ENCODE results near the gene APOH. TPM values are rescaled to one million over a fixed set of nuclear protein-coding genes. Genes with fewer than 3 reads are reported as not detected.

Gene APOH
- total RNA-seq, 1 experiment from 2014 or later = not detected

DNA sequence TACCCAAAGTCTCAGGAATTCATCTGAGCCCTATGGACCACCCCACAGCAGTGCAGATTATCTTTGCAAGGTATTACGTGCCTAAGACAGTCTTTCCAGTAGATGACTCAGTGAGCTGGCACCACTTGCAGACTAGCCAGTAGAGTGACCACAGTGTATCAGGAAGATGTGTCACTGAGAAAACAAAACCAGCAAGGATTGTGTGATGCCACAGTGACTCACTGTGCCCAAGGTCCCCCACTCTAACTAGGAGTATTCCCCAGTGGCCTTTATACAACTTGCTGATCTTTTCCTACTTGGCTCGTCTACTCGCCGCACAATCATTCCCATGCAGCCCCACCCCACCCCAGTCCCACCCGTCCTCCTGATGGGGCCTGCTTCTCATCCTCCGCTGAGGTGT, 46.4 kb upstream of the APOH start:
- TF ChIP-seq, protein P1, sequence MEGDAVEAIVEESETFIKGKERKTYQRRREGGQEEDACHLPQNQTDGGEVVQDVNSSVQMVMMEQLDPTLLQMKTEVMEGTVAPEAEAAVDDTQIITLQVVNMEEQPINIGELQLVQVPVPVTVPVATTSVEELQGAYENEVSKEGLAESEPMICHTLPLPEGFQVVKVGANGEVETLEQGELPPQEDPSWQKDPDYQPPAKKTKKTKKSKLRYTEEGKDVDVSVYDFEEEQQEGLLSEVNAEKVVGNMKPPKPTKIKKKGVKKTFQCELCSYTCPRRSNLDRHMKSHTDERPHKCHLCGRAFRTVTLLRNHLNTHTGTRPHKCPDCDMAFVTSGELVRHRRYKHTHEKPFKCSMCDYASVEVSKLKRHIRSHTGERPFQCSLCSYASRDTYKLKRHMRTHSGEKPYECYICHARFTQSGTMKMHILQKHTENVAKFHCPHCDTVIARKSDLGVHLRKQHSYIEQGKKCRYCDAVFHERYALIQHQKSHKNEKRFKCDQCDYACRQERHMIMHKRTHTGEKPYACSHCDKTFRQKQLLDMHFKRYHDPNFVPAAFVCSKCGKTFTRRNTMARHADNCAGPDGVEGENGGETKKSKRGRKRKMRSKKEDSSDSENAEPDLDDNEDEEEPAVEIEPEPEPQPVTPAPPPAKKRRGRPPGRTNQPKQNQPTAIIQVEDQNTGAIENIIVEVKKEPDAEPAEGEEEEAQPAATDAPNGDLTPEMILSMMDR (IDR thresholded peaks at IDR 0.05; ENCODE audit: unreplicated experiment) = no peak
- intact Hi-C loops (cut with micrococcal nuclease) = loop anchor here (10.0 kb wide), 1 partner anchor 189 kb away; no protein-coding TSS in a partner anchor
- ChIA-PET POLR2A (interaction anchor here (0.6 to 1.1 kb wide), 3 partner anchors 146 to 1251 kb away, joined by 3 read pairs; no protein-coding TSS in a partner anchor), CTCF (interaction anchor here (0.5 to 0.8 kb wide), 6 partner anchors 28 to 350 kb away, joined by 3 to 4 read pairs (median 3); no protein-coding TSS in a partner anchor)
- Mint-ChIP-seq H3K27me3 (ENCODE audit: insufficient read depth, unreplicated experiment) (no peaks in the 10 kb centered on the region), H3K9me3 (ENCODE audit: unreplicated experiment) (no peaks in the 10 kb centered on the region), H3K4me1 (ENCODE audit: insufficient read depth, unreplicated experiment) (peaks cover 28% of the 10 kb centered on the region), H3K36me3 (ENCODE audit: insufficient read depth, unreplicated experiment) (peaks cover 6% of the 10 kb centered on the region), H3K27ac (ENCODE audit: low read depth, unreplicated experiment) (no peak overlapping the region), H3K4me3 (ENCODE audit: unreplicated experiment) (no peak overlapping the region)
- BruUV-seq (replicated peaks) = no TSS peak
- DNase-seq (ENCODE audit: unreplicated experiment) = peak; percentile 96

DNA sequence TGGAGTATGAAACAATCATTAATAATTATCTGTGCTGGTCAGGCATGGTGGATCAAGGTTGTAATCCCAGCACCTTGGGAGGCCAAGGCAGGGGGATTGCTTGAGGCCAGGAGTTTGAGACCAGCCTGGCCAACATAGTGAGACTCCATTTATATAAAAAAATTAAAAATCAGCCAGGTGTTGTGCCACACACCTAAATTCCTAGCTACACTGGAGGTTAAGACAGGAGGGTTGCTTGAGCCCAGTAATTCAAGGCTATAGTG, 44.3 kb upstream of the APOH start:
- H3K27ac Mint-ChIP-seq (ENCODE audit: low read depth, unreplicated experiment) = no peak overlapping the region

DNA sequence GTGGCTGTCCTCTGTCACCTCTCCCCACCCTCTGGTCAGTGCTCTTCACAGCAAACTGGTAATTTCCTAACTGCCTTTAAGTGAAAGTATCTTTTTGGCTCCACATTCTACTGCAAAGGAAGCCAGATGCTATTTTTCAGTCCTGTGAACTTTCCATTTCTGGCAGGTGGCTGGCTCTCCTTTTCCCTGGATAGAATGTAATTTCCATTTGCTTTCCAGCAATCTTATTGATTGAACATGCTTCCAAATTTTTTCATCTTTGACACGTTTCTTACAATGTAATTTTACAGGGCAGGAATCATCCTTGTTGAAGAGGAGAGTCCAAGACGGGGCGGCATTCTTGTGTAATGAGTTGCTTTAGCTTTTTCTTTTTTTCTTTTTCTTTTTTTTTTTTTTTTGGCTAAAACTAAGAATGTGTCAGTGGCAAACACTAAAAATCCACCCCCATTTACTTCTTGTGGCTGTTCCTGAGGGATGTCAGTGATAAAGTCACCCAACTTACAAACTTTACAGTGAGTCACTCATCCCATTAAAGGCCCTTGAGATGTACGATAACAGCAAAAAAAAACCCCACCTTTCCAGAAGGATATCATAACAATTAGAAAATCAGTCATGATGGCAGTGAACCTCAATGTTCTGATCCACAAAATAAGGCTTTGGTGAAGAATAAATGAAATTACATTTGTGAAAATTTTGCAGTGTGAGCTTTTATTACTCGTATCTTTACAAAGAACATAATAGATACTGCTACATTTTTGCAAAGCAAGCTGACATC, 43.8 kb upstream of the APOH start:
- peak; percentile 44 for DNase-seq (ENCODE audit: unreplicated experiment)
- no TSS peak for BruUV-seq (replicated peaks)
- intact Hi-C loops (cut with micrococcal nuclease) = loop anchor here (10.0 kb wide), 1 partner anchor 192 kb away; no protein-coding TSS in a partner anchor
- CTCF ChIA-PET = interaction anchor here (0.6 to 1.4 kb wide), 4 partner anchors 18 to 401 kb away, joined by 3 to 7 read pairs (median 4); no protein-coding TSS in a partner anchor
- Mint-ChIP-seq H3K27ac (ENCODE audit: low read depth, unreplicated experiment) (no peak overlapping the region), H3K27me3 (ENCODE audit: insufficient read depth, unreplicated experiment) (no peaks in the 10 kb centered on the region), H3K36me3 (ENCODE audit: insufficient read depth, unreplicated experiment) (peaks cover 9% of the 10 kb centered on the region), H3K9me3 (ENCODE audit: unreplicated experiment) (no peaks in the 10 kb centered on the region), H3K4me3 (ENCODE audit: unreplicated experiment) (no peak overlapping the region), H3K4me1 (ENCODE audit: insufficient read depth, unreplicated experiment) (peaks cover 36% of the 10 kb centered on the region)
- POLR2A ChIA-PET = interaction anchor here (0.7 to 1.6 kb wide), 5 partner anchors 10 to 442 kb away, joined by 3 to 4 read pairs (median 4); no protein-coding TSS in a partner anchor
- TF ChIP-seq, protein P1 (IDR thresholded peaks at IDR 0.05; ENCODE audit: unreplicated experiment) = no peak

More for the DNA sequence above, 44.3 kb upstream of the APOH start:
- Mint-ChIP-seq H3K36me3 (ENCODE audit: insufficient read depth, unreplicated experiment) (peaks cover 9% of the 10 kb centered on the region), H3K4me1 (ENCODE audit: insufficient read depth, unreplicated experiment) (peaks cover 31% of the 10 kb centered on the region), H3K27me3 (ENCODE audit: insufficient read depth, unreplicated experiment) (no peaks in the 10 kb centered on the region), H3K9me3 (ENCODE audit: unreplicated experiment) (no peaks in the 10 kb centered on the region), H3K4me3 (ENCODE audit: unreplicated experiment) (no peak overlapping the region)
- intact Hi-C loops (cut with micrococcal nuclease) = loop anchor here (10.0 kb wide), 1 partner anchor 191 kb away; no protein-coding TSS in a partner anchor
- CTCF ChIA-PET = interaction anchor here (1.2 to 1.4 kb wide), 3 partner anchors 18 to 400 kb away, joined by 3 to 7 read pairs (median 4); no protein-coding TSS in a partner anchor
- TF ChIP-seq, protein P1 (IDR thresholded peaks at IDR 0.05; ENCODE audit: unreplicated experiment) = no peak
- no TSS peak for BruUV-seq (replicated peaks)
- POLR2A ChIA-PET = interaction anchor here (0.7 to 1.6 kb wide), 5 partner anchors 9 to 441 kb away, joined by 3 to 4 read pairs (median 4); no protein-coding TSS in a partner anchor
- no peak for DNase-seq (ENCODE audit: unreplicated experiment)

DNA sequence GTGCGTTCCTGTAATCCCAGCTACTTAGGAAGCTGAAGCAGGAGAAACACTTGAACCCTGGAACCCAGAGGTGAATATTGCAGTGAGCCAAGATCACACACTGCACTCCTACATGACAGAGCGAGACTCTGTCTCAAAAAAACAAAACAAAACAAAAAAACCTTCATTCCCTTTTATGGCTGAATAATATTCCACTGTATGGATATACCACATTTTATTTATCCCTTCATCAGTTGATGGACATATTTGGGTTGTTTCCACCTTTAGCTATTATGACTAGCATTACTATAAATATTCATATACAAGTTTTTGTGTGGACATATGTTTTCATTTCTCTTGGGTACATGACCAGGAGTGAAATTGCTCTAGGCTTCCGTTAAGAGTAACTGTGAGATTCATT, 42.3 kb upstream of the APOH start:
- POLR2A ChIA-PET = no interaction called here
- BruUV-seq (replicated peaks) = no TSS peak
- Mint-ChIP-seq H3K27ac (ENCODE audit: low read depth, unreplicated experiment) (no peak overlapping the region), H3K4me1 (ENCODE audit: insufficient read depth, unreplicated experiment) (peaks cover 32% of the 10 kb centered on the region), H3K9me3 (ENCODE audit: unreplicated experiment) (no peaks in the 10 kb centered on the region), H3K4me3 (ENCODE audit: unreplicated experiment) (no peak overlapping the region), H3K27me3 (ENCODE audit: insufficient read depth, unreplicated experiment) (no peaks in the 10 kb centered on the region), H3K36me3 (ENCODE audit: insufficient read depth, unreplicated experiment) (peaks cover 9% of the 10 kb centered on the region)
- no peak for DNase-seq (ENCODE audit: unreplicated experiment)
- TF ChIP-seq, protein P1 (IDR thresholded peaks at IDR 0.05; ENCODE audit: unreplicated experiment) = no peak
- intact Hi-C loops (cut with micrococcal nuclease) = loop anchor here (10.0 kb wide), 1 partner anchor 193 kb away; no protein-coding TSS in a partner anchor
- CTCF ChIA-PET = no interaction called here

All from MCF 10A (cell line).